GM23248 (cell line): ENCODE measurements around the gene TSHZ2.

ENCODE experiments used
- EZH2 ChIP-seq: fragments of 200-600 bp; sonication (generic); IDR thresholded peaks from 2 replicates; pipeline ENCODE4 v1.6.1; 2018; ENCODE audit warnings: antibody characterized with exemption, mild to moderate bottlenecking; ENCODE audit not compliant: insufficient read depth, poor library complexity, severe bottlenecking
- EZH2phosphoT487 ChIP-seq: fragments of 200-600 bp; sonication (generic); IDR thresholded peaks from 2 replicates; pipeline ENCODE4 v1.6.1; 2018; ENCODE audit warnings: antibody characterized with exemption, moderate library complexity, mild to moderate bottlenecking, low read depth; ENCODE audit not compliant: insufficient read depth

DNA sequence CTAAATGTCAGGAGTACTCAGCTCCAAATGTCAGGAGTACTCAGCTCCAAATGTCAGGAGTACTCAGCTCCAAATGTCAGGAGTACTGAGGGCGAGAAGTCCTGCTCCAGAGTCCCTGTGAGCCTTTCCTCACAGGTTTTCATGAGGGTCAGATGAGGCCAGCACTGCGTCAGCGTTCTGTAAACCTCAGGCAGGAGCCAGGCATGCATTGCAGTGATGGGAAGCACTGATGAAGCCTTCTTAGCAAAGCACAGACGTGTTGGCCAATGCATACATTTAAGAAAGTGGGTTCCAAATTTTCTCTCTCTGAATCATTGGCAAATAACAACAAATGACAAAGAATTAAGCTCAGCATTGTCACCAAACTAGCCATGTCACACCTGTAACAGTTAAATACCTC is 366.6 kb downstream of the TSHZ2 start:
- TF ChIP-seq EZH2 = no peak
- no peak for TF ChIP-seq EZH2phosphoT487
